Activated T-cell treated with anti-CD3 and anti-CD28 coated beads, Interleukin-2, amount 50 U/mL, for 4 hours (primary cell): Measurements from ENCODE around the gene LRP6. TPM values are rescaled to one million over a fixed set of nuclear protein-coding genes. Genes with fewer than 3 reads are reported as not detected.

ENCODE experiments used
- ATAC-seq, 2 donors: fragments of 200-7000 bp; cut with Tn5 transposase; one replicate each; pipeline ENCODE4 v1.10.0; 2021
- DNase-seq: peaks from one replicate; pipeline ENCODE4 v3.0.0-alpha.2; 2020
- H3K27me3 Mint-ChIP-seq: one replicate; pipeline ENCODE4 v1.8.0; 2021; ENCODE audit warnings: low read depth, mixed read lengths
- H3K36me3 Mint-ChIP-seq: one replicate; pipeline ENCODE4 v1.8.0; 2022; ENCODE audit warnings: mixed read lengths; ENCODE audit not compliant: insufficient read depth
- H3K4me1 Mint-ChIP-seq: one replicate; pipeline ENCODE4 v1.8.0; 2021; ENCODE audit warnings: low read depth, mixed read lengths
- H3K4me3 Mint-ChIP-seq: one replicate; pipeline ENCODE4 v1.8.0; 2021; ENCODE audit warnings: mild to moderate bottlenecking, moderate library complexity, mixed read lengths
- H3K9me3 Mint-ChIP-seq: one replicate; pipeline ENCODE4 v1.8.0; 2021; ENCODE audit warnings: mixed read lengths
- total RNA-seq, 3 donors: library from RNA; stranded (reverse); gene quantifications; one replicate each; pipeline ENCODE4 v1.2.1, GENCODE V29; 2021

LRP6 gene
- total RNA-seq, 3 donors from 2014 or later = 4.8 to 8.0 (median 7.9) TPM

DNA sequence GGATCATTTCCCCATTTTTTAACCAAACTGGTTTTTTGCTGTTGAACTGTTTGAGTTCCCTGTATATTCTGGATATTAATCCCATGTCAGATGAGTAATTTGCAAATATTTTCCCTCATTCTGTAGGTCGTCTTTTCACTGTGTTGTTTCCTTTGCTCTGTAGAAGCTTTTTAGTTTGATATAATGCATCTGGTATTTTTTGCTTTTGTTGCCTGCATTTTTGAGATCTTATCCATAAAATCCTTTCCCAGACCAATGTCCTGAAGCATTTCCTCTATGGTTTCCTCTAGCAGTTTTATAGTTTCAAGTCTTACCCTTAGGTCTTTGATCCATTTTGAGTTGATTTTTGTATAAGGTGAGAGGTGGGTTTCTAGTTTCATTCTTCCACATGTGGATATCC, 71.3 kb downstream of the LRP6 start:
- no peak for ATAC-seq
- peaks cover 11% of the 10 kb centered on the region for H3K27me3 Mint-ChIP-seq
- no peaks in the 10 kb centered on the region for H3K4me1 Mint-ChIP-seq
- H3K4me3 Mint-ChIP-seq = no peak overlapping the region
- peaks cover 25% of the 10 kb centered on the region for H3K36me3 Mint-ChIP-seq
- H3K9me3 Mint-ChIP-seq = peaks cover 12% of the 10 kb centered on the region
- no peak for DNase-seq

DNA sequence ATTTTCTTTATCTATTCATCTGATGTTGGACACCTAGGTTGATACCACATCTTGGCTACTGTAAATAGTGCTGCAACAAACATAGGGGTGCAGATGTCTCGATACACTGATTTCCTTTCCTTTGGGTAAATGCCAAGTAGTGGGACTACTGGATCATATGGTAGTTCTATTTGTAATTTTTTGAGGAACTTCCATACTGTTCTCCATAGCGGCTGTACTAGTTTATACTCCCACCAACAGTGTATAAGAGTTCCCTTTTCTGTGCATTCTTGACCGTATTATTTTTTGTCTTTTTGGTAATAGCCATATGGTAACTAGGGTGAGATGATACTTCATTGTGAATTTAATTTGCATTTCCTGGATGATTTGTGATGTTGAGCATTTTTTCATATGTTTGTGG, 71.8 kb downstream of the LRP6 start:
- peaks cover 13% of the 10 kb centered on the region for H3K27me3 Mint-ChIP-seq
- ATAC-seq (no peak), DNase-seq (no peak)
- H3K4me1 Mint-ChIP-seq = no peaks in the 10 kb centered on the region
- H3K4me3 Mint-ChIP-seq = no peak overlapping the region
- peaks cover 8% of the 10 kb centered on the region for H3K9me3 Mint-ChIP-seq
- peaks cover 21% of the 10 kb centered on the region for H3K36me3 Mint-ChIP-seq

DNA sequence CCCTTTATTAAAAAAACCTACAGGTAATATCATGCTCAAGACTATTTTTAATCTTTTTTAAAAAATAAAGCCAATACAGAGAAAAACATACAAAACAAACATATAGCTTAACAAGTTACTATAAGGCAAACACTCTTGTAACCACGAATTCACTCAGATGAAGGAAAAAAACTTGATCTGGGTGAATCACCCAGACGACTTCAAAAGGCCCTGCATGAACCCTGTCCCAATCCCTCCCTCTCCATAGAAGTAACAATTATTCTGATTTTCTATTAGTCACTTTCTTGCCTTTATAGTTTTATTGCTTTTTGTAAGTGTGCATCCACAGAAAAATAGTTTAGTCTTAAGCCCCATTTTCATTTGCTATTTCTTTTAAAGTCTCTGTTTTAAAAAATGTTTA, 72.6 kb downstream of the LRP6 start:
- DNase-seq (no peak), ATAC-seq (no peak)
- Mint-ChIP-seq H3K36me3 (peaks cover 20% of the 10 kb centered on the region), H3K4me1 (no peaks in the 10 kb centered on the region), H3K27me3 (peaks cover 16% of the 10 kb centered on the region), H3K4me3 (no peak overlapping the region), H3K9me3 (peaks cover 8% of the 10 kb centered on the region)

DNA sequence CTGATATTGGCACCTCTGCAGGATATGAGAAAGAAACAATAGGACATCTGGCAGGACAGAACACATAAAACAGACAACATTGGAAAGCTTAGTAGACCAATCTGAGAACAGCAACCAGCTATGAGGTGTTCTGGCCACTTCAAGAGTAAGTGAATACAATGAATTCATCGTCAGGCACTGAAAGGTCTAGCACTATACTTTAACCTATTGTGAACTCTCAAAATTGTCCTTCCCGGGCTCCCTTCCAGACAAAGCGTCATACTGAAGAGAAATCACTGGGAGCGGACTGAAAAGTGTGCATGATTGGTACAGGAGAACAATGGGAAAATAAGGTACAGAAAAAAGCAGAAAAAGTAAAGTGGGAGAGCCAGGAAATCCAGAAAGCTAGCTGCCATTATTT, 75.8 kb downstream of the LRP6 start:
- no peaks in the 10 kb centered on the region for H3K9me3 Mint-ChIP-seq
- peaks cover 13% of the 10 kb centered on the region for H3K27me3 Mint-ChIP-seq
- ATAC-seq (no peak), DNase-seq (no peak)
- peaks cover 9% of the 10 kb centered on the region for H3K36me3 Mint-ChIP-seq
- H3K4me3 Mint-ChIP-seq = no peak overlapping the region
- H3K4me1 Mint-ChIP-seq = no peaks in the 10 kb centered on the region

DNA sequence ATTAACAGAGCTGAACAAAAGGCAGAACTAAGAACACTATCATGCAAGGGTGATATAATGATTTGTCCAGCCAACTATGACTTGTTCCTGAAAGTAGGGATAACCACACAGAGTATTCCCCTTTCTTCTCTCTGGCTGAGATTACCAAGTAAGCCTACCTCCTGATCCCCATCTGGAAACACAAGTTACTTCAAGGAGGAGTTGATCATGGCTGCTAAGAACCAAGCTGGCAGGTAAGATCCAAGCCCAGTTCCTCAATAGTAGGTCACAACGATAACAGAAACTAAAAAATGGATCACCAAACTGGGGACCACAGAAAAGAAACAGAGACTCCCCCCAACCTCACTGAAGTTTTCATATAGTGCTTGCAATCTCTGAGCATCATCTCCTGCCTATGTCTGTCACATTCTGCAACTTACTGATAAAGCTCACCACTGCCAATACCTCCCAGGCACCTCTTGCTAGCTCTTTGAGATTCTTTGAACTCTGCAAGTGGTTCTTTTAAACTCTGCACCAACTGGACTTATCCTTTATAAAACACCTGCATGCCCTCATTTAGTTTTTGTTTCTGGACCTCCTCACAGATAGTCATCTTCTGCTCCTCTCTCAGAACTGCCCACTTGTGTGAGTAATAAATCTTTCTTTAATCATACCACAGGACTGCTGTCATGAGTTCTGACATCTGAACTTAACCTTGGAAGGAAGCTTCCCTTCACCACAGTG, 76.6 kb downstream of the LRP6 start:
- H3K36me3 Mint-ChIP-seq = peaks cover 4% of the 10 kb centered on the region
- DNase-seq (no peak), ATAC-seq (no peak)
- H3K4me1 Mint-ChIP-seq = no peaks in the 10 kb centered on the region
- no peak overlapping the region for H3K4me3 Mint-ChIP-seq
- peaks cover 13% of the 10 kb centered on the region for H3K27me3 Mint-ChIP-seq
- H3K9me3 Mint-ChIP-seq = no peaks in the 10 kb centered on the region

DNA sequence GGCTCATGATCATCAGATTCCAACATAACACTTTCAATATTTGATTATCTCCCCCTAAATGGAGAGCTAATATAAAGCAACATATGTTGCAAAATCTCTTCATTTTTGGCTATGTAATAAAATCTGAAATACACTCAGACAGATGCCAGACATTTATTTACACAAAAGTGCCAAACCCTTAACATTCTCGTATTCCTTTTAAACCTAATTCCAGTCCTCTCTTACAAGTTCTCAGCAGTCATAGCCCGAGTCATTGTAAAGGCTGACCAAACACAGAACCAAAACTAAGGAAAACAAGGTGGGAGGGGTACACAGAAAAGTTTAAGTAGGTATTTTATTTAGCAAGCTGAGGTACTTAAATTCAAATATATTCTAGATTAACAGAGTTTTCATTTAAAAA, 81.4 kb downstream of the LRP6 start:
- Mint-ChIP-seq H3K4me3 (no peak overlapping the region), H3K9me3 (no peaks in the 10 kb centered on the region)
- no peak for ATAC-seq

DNA sequence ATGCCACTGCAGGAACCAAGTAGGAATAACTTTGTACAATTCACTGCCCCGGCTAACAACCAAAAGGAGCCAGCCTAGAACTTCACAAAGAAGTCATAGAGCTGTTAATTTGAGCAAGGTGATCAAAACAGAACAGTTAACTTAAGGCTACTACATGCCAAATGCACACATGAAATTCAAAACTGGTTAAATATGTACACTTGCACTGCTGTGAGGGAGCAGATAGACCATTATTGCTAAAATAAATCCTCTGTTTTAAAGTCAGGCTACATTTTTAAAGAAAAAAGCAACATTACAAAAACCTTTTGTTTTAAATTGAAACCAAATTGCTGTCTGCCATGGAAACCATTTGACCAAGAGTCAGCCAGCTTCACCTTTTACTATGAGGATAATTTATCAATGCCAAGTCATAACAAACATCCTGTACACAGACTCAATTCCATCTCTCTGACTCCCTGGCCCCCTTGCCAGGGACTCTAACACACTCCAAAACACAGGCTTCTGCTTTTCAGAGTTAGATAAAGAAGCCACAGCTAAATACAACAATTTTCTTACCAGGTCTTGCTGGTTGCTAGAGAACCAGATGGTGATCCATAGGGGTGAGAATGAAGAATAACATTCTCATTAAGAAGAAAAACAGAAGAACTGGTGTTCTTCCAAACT, 84.0 kb downstream of the LRP6 start:
- Mint-ChIP-seq H3K36me3 (peaks cover 15% of the 10 kb centered on the region), H3K4me3 (no peak overlapping the region), H3K4me1 (no peaks in the 10 kb centered on the region), H3K9me3 (no peaks in the 10 kb centered on the region), H3K27me3 (no peaks in the 10 kb centered on the region)
- DNase-seq = no peak
- no peak for ATAC-seq

More for the DNA sequence above, 81.4 kb downstream of the LRP6 start:
- DNase-seq = no peak
- Mint-ChIP-seq H3K27me3 (peaks cover 5% of the 10 kb centered on the region), H3K36me3 (peaks cover 11% of the 10 kb centered on the region), H3K4me1 (no peaks in the 10 kb centered on the region)

DNA sequence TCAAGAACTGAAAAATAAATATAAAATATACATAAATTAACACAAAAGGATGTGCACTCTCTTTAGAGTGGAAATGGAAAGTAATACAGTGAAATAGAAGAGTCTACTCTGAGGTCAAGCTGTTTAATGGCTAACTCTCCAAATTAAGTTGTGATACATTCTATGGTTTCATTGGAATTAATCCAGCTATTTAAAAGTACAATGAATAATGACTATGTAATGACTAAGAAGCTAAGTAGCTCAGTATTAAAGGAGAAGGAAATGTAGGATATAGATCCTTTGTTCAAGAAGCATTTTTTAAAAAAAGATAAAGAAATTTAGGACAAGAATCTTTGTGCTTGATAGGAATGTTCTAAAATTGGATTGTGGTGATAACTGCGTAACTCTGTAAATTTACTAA, 85.3 kb downstream of the LRP6 start:
- Mint-ChIP-seq H3K36me3 (peaks cover 13% of the 10 kb centered on the region), H3K27me3 (no peaks in the 10 kb centered on the region), H3K4me3 (no peak overlapping the region), H3K9me3 (no peaks in the 10 kb centered on the region), H3K4me1 (no peaks in the 10 kb centered on the region)
- no peak for DNase-seq
- no peak for ATAC-seq

DNA sequence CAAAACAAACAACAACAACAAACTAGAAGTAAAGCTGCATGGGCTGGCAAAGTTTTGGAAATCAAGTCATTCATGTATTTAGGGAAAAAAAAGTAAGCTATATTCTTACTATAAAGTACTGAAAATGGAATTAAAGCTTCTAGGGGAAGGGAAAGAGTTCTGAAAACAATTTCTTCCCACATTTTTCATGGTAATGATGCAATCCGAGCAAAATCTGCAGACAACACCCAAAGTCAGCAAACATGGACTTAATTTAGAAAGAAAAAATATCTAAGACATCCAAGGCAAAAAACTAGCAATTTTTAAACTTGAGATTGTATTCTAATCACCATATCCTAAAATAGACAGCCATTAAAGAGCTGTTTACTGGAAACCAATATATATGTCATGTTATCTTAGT, 86.3 kb downstream of the LRP6 start:
- ATAC-seq (no peak), DNase-seq (no peak)
- H3K4me1 Mint-ChIP-seq = no peaks in the 10 kb centered on the region
- no peaks in the 10 kb centered on the region for H3K9me3 Mint-ChIP-seq
- no peak overlapping the region for H3K4me3 Mint-ChIP-seq
- no peaks in the 10 kb centered on the region for H3K27me3 Mint-ChIP-seq
- peaks cover 14% of the 10 kb centered on the region for H3K36me3 Mint-ChIP-seq

DNA sequence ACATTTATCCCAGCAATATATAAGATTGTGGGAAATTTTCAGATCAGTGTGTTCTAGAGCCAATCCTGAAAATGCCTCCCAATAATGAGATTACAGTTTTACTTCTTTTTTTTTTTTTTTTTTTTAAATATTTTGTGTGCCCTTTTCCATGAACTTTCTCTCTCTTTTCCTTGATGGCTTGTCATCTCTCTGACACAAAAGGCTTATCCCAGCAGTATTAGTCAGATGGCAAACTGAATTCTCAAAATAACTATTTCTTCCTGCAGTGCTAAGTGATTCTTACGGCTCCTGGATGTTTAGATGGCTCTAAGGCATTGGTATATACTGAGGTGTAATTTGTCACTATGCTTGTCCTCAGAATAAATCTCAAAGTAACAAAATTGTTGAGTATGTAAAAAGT, 86.7 kb downstream of the LRP6 start:
- H3K4me3 Mint-ChIP-seq = no peak overlapping the region
- no peaks in the 10 kb centered on the region for H3K4me1 Mint-ChIP-seq
- no peak for ATAC-seq
- DNase-seq = no peak
- peaks cover 14% of the 10 kb centered on the region for H3K36me3 Mint-ChIP-seq
- H3K27me3 Mint-ChIP-seq = no peaks in the 10 kb centered on the region
- H3K9me3 Mint-ChIP-seq = no peaks in the 10 kb centered on the region

DNA sequence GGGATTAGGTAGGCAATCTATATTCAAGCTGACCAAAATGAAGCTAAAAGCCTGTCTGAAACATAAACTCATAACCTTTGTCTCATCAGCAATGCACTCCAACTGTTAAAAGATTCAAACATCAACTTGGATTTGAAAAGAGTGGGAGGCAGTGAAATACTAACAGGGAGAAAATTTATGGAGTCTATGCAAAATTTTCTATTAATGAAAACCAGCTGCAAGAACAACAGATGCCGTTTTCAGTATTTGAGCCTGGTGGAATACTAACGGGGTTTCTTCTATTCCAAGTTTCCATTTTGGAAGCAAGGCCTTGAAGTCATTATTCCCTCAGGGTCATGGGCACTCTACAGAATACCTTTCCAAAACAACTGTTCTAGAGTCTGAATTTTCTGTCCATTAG, 88.3 kb downstream of the LRP6 start:
- H3K4me1 Mint-ChIP-seq = no peaks in the 10 kb centered on the region
- H3K27me3 Mint-ChIP-seq = no peaks in the 10 kb centered on the region
- DNase-seq = no peak
- ATAC-seq = no peak
- H3K9me3 Mint-ChIP-seq = no peaks in the 10 kb centered on the region
- no peak overlapping the region for H3K4me3 Mint-ChIP-seq
- H3K36me3 Mint-ChIP-seq = peaks cover 14% of the 10 kb centered on the region

DNA sequence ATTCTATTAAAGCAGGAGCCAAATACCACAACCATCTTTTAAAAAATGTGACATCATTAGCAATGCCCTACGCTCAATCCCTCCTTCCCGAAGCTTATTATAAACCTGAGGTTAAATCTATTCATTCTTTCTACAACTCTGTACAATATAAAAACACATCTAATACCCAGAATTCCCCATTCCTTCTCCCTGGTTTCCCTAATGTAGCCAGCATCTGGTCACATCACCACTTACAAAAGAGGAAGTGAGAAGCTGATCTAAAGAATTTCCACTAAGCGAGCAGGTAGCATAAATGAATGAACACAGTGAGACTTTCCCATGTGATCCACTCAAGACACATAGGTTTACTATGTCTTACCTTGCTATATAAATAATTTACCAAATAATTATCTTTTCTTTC, 90.4 kb downstream of the LRP6 start:
- Mint-ChIP-seq H3K27me3 (no peaks in the 10 kb centered on the region), H3K4me1 (peaks cover 13% of the 10 kb centered on the region), H3K9me3 (no peaks in the 10 kb centered on the region), H3K36me3 (peaks cover 12% of the 10 kb centered on the region), H3K4me3 (no peak overlapping the region)
- ATAC-seq (no peak), DNase-seq (no peak)

DNA sequence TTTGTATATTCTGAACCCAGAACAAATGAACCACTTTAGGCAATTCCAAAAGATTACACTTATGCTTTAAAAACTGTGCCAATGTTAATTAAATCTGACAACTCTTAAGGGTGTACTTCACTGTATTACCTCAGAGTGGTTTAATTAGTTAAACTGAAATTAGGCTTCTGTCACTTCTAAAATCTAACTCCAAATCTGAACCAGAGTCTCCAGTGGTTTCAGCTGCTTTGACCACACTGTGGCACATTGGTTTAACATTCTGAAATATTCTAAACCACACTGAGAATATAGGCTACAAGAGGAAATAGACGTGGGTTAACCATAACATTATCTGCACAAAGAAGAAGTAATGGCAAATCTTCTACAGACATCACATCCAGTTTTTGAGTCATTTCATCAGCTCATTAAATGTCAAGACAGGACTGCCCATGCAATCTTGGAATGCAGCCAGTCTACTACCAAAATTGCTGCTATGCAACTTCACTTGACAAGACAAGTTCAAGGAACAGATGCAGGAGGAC, 94.8 kb downstream of the LRP6 start:
- Mint-ChIP-seq H3K9me3 (no peaks in the 10 kb centered on the region), H3K36me3 (peaks cover 3% of the 10 kb centered on the region), H3K4me3 (no peak overlapping the region), H3K4me1 (peaks cover 13% of the 10 kb centered on the region), H3K27me3 (peaks cover 12% of the 10 kb centered on the region)
- peak; percentile 85 to 91 for ATAC-seq
- no peak for DNase-seq

DNA sequence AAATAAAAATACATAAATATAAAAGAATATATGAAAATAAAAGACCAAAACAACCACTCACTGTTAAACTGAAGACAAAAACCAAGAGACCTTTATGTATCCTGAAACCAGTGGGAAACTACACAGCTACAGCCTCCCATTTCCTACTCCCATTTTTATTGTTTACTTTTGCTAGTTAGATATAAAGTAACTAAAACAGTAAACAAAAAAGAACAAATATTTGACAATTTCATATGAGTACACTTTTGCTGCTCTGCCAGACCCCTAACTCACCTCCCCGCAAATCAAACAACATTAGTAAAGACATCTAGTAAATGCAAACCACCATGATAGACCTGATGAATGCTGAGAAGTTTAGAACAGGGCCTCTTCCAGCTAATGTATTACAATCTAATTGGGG, 99.0 kb downstream of the LRP6 start:
- no peak for ATAC-seq
- no peaks in the 10 kb centered on the region for H3K9me3 Mint-ChIP-seq
- H3K4me1 Mint-ChIP-seq = peaks cover 13% of the 10 kb centered on the region
- no peak overlapping the region for H3K4me3 Mint-ChIP-seq
- no peak for DNase-seq
- peaks cover 6% of the 10 kb centered on the region for H3K36me3 Mint-ChIP-seq
- peaks cover 14% of the 10 kb centered on the region for H3K27me3 Mint-ChIP-seq

DNA sequence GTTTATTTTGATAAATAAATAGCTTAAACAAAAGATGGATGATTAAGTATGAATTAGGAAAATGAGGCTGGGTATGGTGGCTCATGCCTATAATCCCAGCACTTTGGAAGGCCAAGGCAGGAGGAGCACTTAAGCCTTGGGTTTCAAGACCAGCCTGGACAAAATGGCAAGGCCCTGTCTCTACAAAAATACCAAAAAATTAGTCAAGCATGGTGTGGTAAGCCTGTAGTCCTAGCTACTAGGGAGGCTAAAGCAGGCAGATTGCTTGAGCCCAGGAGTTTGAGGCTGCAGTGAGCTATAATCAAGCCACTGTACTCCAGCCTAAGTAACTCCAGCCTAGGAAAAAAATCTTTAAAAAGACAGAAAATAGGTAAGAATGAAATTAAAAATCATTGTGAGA, 100.1 kb downstream of the LRP6 start:
- Mint-ChIP-seq H3K4me3 (no peak overlapping the region), H3K36me3 (peaks cover 7% of the 10 kb centered on the region), H3K4me1 (peaks cover 4% of the 10 kb centered on the region), H3K9me3 (no peaks in the 10 kb centered on the region), H3K27me3 (peaks cover 15% of the 10 kb centered on the region)
- ATAC-seq (no peak), DNase-seq (no peak)
